Tibial nerve (tissue), 4 donors: ENCODE data around the gene TBC1D22A.

ENCODE experiments used
- EP300 ChIP-seq, 2 donors: sonication (generic); formaldehyde crosslinking; IDR thresholded peaks; one replicate each; pipeline ENCODE4 v1.6.1; 2017; ENCODE audit warnings: antibody characterized with exemption in 2 of 2, mild to moderate bottlenecking in 1 of 2
- POLR2A ChIP-seq, 2 donors: fragments of 450-650 bp; IDR thresholded peaks; one replicate each; pipeline ENCODE4 v1.6.1; 2017; ENCODE audit warnings: antibody characterized with exemption in 2 of 2, mild to moderate bottlenecking in 2 of 2, moderate library complexity in 2 of 2
- TF ChIP-seq, protein P1 (sequence below), 5 experiments: fragments of 200-600 bp in 3 of 5; fragments of 450-650 bp in 2 of 5; sonication (generic) in 3 of 5; IDR thresholded peaks; one replicate each; pipeline ENCODE4 v1.5.1; 2016 to 2019; ENCODE audit warnings: antibody characterized with exemption in 5 of 5, mild to moderate bottlenecking in 3 of 5, moderate library complexity in 2 of 5

DNA sequence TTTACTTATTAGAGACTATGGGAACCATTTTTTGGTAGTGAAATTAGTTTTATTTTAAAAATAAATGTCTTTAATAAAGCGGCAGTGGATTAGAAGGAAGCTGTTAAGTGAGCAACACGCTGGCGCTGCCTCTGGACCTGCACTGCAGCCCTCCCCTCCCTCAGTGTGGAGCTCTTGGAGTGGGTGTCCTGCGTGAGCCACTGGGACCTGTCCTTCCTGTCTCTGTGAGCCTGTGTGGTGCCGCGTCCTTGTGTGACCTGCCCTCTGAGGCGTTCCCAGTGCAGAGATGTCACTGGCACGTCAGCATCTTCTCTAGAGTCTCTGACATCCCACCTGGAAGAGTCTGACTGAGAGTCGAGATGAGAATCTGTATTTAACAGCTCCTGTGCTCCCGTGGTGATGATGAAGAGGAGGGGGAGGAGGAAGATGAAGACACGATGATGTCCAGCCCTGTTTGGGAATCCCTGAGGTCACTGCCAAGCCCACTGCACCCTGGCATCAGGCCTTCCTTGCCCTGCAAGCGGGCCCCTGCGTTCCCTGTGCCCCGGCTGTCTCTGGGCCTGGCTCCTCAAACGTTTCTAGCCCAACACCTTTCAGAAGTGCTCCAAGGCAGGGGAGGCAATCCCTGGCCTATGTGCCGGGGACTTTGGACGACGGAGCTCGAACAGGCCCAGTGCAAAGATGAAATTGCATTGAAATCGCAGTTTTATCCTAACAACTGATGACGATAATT, 271.8 kb downstream of the TBC1D22A start:
- TF ChIP-seq, protein P1, sequence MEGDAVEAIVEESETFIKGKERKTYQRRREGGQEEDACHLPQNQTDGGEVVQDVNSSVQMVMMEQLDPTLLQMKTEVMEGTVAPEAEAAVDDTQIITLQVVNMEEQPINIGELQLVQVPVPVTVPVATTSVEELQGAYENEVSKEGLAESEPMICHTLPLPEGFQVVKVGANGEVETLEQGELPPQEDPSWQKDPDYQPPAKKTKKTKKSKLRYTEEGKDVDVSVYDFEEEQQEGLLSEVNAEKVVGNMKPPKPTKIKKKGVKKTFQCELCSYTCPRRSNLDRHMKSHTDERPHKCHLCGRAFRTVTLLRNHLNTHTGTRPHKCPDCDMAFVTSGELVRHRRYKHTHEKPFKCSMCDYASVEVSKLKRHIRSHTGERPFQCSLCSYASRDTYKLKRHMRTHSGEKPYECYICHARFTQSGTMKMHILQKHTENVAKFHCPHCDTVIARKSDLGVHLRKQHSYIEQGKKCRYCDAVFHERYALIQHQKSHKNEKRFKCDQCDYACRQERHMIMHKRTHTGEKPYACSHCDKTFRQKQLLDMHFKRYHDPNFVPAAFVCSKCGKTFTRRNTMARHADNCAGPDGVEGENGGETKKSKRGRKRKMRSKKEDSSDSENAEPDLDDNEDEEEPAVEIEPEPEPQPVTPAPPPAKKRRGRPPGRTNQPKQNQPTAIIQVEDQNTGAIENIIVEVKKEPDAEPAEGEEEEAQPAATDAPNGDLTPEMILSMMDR (IDR thresholded peaks at IDR 0.05): no peak
- TF ChIP-seq POLR2A (IDR thresholded peaks at IDR 0.05): no peak
- no peak for TF ChIP-seq EP300 (IDR thresholded peaks at IDR 0.05)
